H1 (cell line): ENCODE measurements around the gene KCTD8.

ENCODE experiments used
- CEBPB ChIP-seq: IDR thresholded peaks from 2 replicates; pipeline ENCODE4 v1.6.1; 2012; ENCODE audit warnings: low read depth, low read length
- JUND ChIP-seq: IDR thresholded peaks from 2 replicates; pipeline ENCODE4 v1.6.1; 2011; ENCODE audit warnings: mild to moderate bottlenecking, improper control_type of control experiment, low read length
- POLR2A ChIP-seq, 2 experiments: IDR thresholded peaks; 1 replicate in 1 of 2; 2 replicates in 1 of 2; pipeline ENCODE4 v1.6.1; 2011; ENCODE audit warnings: low read depth in 2 of 2, low read length in 2 of 2, mild to moderate bottlenecking in 2 of 2; ENCODE audit errors: control extremely low read depth in 1 of 2
- POLR2AphosphoS5 ChIP-seq: IDR thresholded peaks from 2 replicates; pipeline ENCODE4 v1.6.1; 2011; ENCODE audit warnings: low read depth, low read length
- RNF2 ChIP-seq: fragments of 200-900, 300-1000 bp; sonication (generic); IDR thresholded peaks from 2 replicates; pipeline ENCODE4 v1.7.1; 2016; ENCODE audit warnings: borderline replicate concordance, low read depth, mild to moderate bottlenecking, antibody characterized with exemption, low read length; ENCODE audit not compliant: poor library complexity, severe bottlenecking; ENCODE audit errors: missing control alignments
- SIN3A ChIP-seq, 2 experiments: IDR thresholded peaks in 1 of 2; conservative IDR thresholded peaks in 1 of 2; 2 replicates each; pipeline ENCODE4 v1.6.1; 2011 to 2012; ENCODE audit warnings: low read length in 2 of 2, improper control_type of control experiment in 1 of 2, low read depth in 1 of 2, mild to moderate bottlenecking in 1 of 2
- SP2 ChIP-seq: IDR thresholded peaks from 2 replicates; pipeline ENCODE4 v1.6.1; 2012; ENCODE audit warnings: mild to moderate bottlenecking, low read length, inconsistent platforms
- TEAD4 ChIP-seq: IDR thresholded peaks from 2 replicates; pipeline ENCODE4 v1.6.1; 2012; ENCODE audit warnings: low read depth, low read length, inconsistent platforms, mixed read lengths
- TF ChIP-seq, protein P1 (sequence below), 3 experiments: IDR thresholded peaks; 1 replicate in 2 of 3; 2 replicates in 1 of 3; pipeline versions ENCODE4 v1.5.1 to v1.6.1; 2011; ENCODE audit warnings: low read length in 3 of 3, mild to moderate bottlenecking in 3 of 3, inconsistent platforms in 2 of 3, low read depth in 1 of 3, moderate library complexity in 1 of 3; ENCODE audit not compliant: insufficient read depth in 1 of 3; ENCODE audit errors: control extremely low read depth in 1 of 3

DNA sequence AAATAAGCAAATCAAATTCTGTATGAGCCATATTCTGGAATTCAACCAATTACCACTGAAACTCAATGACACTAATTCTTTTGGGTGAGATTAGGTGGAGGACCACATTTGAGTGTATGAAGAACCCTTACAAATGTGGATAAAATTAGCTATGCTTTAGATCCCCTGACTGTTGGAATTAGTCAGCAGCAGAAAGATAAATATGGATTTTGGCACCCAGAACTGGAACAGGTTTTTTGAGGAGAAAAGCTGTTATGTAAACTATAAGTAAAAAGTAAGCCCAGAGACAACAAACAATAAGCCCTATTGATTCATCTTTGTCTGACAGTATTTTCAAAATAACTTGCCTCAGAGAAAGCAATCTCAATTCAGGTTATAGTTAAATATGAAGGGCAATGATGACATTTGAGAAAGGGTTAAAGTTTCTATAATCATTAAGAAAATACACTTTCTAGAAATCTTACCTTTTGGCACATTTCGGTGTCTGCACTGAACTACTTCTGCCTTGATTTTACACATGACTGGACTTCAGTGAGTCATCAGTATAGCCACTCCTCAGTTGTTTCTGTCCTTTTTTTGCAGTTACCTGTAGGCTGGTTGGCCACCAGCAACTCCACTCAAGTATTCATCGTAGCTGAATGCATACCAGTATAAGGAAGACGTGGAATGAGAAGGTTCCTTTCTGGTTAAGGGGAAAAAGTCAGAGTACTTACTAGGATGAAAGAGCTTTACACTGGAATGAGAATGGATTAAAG, 80.0 kb downstream of the KCTD8 start:
- TF ChIP-seq SP2 (no peak), POLR2A (IDR thresholded peaks at IDR 0.05; ENCODE audit: control extremely low read depth in 1 of 2, low read depth in 2 of 2, low read length in 2 of 2) (no peak), TEAD4 (no peak), RNF2 (no peak), JUND (no peak), POLR2AphosphoS5 (no peak), CEBPB (no peak), SIN3A (conservative IDR thresholded peaks at IDR 0.05 in 1 of 2, IDR thresholded peaks at IDR 0.05 in 1 of 2; ENCODE audit: low read depth in 1 of 2, low read length in 2 of 2) (no peak)
- TF ChIP-seq, protein P1, sequence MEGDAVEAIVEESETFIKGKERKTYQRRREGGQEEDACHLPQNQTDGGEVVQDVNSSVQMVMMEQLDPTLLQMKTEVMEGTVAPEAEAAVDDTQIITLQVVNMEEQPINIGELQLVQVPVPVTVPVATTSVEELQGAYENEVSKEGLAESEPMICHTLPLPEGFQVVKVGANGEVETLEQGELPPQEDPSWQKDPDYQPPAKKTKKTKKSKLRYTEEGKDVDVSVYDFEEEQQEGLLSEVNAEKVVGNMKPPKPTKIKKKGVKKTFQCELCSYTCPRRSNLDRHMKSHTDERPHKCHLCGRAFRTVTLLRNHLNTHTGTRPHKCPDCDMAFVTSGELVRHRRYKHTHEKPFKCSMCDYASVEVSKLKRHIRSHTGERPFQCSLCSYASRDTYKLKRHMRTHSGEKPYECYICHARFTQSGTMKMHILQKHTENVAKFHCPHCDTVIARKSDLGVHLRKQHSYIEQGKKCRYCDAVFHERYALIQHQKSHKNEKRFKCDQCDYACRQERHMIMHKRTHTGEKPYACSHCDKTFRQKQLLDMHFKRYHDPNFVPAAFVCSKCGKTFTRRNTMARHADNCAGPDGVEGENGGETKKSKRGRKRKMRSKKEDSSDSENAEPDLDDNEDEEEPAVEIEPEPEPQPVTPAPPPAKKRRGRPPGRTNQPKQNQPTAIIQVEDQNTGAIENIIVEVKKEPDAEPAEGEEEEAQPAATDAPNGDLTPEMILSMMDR (IDR thresholded peaks at IDR 0.05; ENCODE audit: control extremely low read depth in 1 of 3, insufficient read depth in 1 of 3, low read depth in 1 of 3, low read length in 3 of 3) = no peak
